Muscle layer of colon (tissue), 2 donors: ENCODE measurements around the gene MRPL19.
"Not testable (repeated sequence)": the region's sequence is repeated elsewhere in the genome, so short reads cannot be mapped to it uniquely, and the experiment has no call there.

Source experiments
- H3K27ac ChIP-seq: one replicate; pipeline ENCODE4 v1.7.0; 2013; ENCODE audit warnings: low read depth, mild to moderate bottlenecking, low read length, moderate library complexity
- H3K27me3 ChIP-seq, 2 donors: one replicate each; pipeline ENCODE4 v1.7.0; 2013; ENCODE audit warnings: low read length in 2 of 2, mild to moderate bottlenecking in 2 of 2; ENCODE audit not compliant: insufficient read depth in 2 of 2, control insufficient read depth in 1 of 2
- H3K36me3 ChIP-seq: one replicate; pipeline ENCODE4 v1.7.0; 2013; ENCODE audit warnings: mild to moderate bottlenecking, low read length; ENCODE audit not compliant: insufficient read depth
- H3K4me1 ChIP-seq: one replicate; pipeline ENCODE4 v1.7.0; 2013; ENCODE audit warnings: mild to moderate bottlenecking, low read length; ENCODE audit not compliant: insufficient read depth
- H3K4me3 ChIP-seq, 2 donors: one replicate each; pipeline ENCODE4 v1.7.0; 2013; ENCODE audit warnings: low read length in 2 of 2, low read depth in 1 of 2, mild to moderate bottlenecking in 1 of 2, moderate library complexity in 1 of 2
- H3K9ac ChIP-seq: one replicate; pipeline ENCODE4 v1.7.0; 2013; ENCODE audit warnings: low read length
- H3K9me3 ChIP-seq: one replicate; pipeline ENCODE4 v1.7.0; 2013; ENCODE audit warnings: mild to moderate bottlenecking, low read length
- donor health status: abdominal sarcoma.
- donor health status: Adenocarcinoma of cecum.

MRPL19 gene

GRCh38 chr2:75641587-75641986 is 5.0 kb upstream of the MRPL19 start:
- H3K9me3 ChIP-seq, result no peaks in the 10 kb centered on the region
- H3K36me3 ChIP-seq, result no peaks in the 10 kb centered on the region
- no peak overlapping the region for H3K27ac ChIP-seq
- H3K4me3 ChIP-seq, result no peak overlapping the region
- no peak overlapping the region for H3K9ac ChIP-seq
- no peaks in the 10 kb centered on the region for H3K27me3 ChIP-seq
- H3K4me1 ChIP-seq, result peaks cover 6% of the 10 kb centered on the region

- H3K9ac ChIP-seq, result no peak overlapping the region
- H3K4me3 ChIP-seq, result no peak overlapping the region
- H3K27ac ChIP-seq, result no peak overlapping the region
- H3K4me1 ChIP-seq, result peaks cover 10% of the 10 kb centered on the region
- H3K27me3 ChIP-seq, result no peaks in the 10 kb centered on the region
- H3K36me3 ChIP-seq, result no peaks in the 10 kb centered on the region
- H3K9me3 ChIP-seq, result no peaks in the 10 kb centered on the region
Observed at GRCh38 chr2:75643980-75644379, 2.6 kb upstream of the MRPL19 start.

- Histone ChIP-seq H3K4me1 (peaks cover 7% of the 10 kb centered on the region), H3K27ac (no peak overlapping the region), H3K27me3 (no peaks in the 10 kb centered on the region), H3K9ac (no peak overlapping the region), H3K36me3 (peaks cover 3% of the 10 kb centered on the region), H3K9me3 (no peaks in the 10 kb centered on the region), H3K4me3 (peak overlapping the region in 1 of 2 donors; percentile 94)
Observed at GRCh38 chr2:75645643-75646042, 940 bp upstream of the MRPL19 start.

GRCh38 chr2:75646090-75646582 is 447 bp upstream of the MRPL19 start:
- H3K4me3 ChIP-seq, result peak overlapping the region; percentile 93 to 94
- H3K9ac ChIP-seq, result peak overlapping the region; percentile 64
- no peaks in the 10 kb centered on the region for H3K27me3 ChIP-seq
- H3K36me3 ChIP-seq, result peaks cover 8% of the 10 kb centered on the region
- H3K27ac ChIP-seq, result peak overlapping the region; percentile 81
- no peaks in the 10 kb centered on the region for H3K9me3 ChIP-seq
- H3K4me1 ChIP-seq, result peaks cover 4% of the 10 kb centered on the region

- H3K9ac ChIP-seq, result peak overlapping the region; percentile 64
- H3K4me3 ChIP-seq, result no peak overlapping the region
- H3K9me3 ChIP-seq, result no peaks in the 10 kb centered on the region
- H3K27me3 ChIP-seq, result no peaks in the 10 kb centered on the region
- H3K27ac ChIP-seq, result no peak overlapping the region
- H3K4me1 ChIP-seq, result peaks cover 4% of the 10 kb centered on the region
- peaks cover 20% of the 10 kb centered on the region for H3K36me3 ChIP-seq
Observed at GRCh38 chr2:75647771-75648170, 1.2 kb downstream of the MRPL19 start.

GRCh38 chr2:75654012-75654411 is 7.4 kb downstream of the MRPL19 start:
- Histone ChIP-seq H3K27ac (no peak overlapping the region), H3K9ac (no peak overlapping the region), H3K9me3 (no peaks in the 10 kb centered on the region), H3K27me3 (no peaks in the 10 kb centered on the region), H3K36me3 (peaks cover 61% of the 10 kb centered on the region), H3K4me3 (no peak overlapping the region), H3K4me1 (no peaks in the 10 kb centered on the region)

- Histone ChIP-seq H3K27ac (no peak overlapping the region), H3K4me1 (no peaks in the 10 kb centered on the region), H3K9me3 (no peaks in the 10 kb centered on the region), H3K27me3 (no peaks in the 10 kb centered on the region), H3K9ac (no peak overlapping the region), H3K36me3 (peaks cover 66% of the 10 kb centered on the region), H3K4me3 (no peak overlapping the region)
Observed at GRCh38 chr2:75655861-75656260, 9.3 kb downstream of the MRPL19 start.

- peaks cover 63% of the 10 kb centered on the region for H3K36me3 ChIP-seq
Observed at GRCh38 chr2:75656563-75656962, 10.0 kb downstream of the MRPL19 start.

GRCh38 chr2:75657798-75658197 is 11.2 kb downstream of the MRPL19 start:
- Histone ChIP-seq H3K27ac (no peak overlapping the region), H3K4me1 (no peaks in the 10 kb centered on the region), H3K9me3 (no peaks in the 10 kb centered on the region), H3K9ac (no peak overlapping the region), H3K4me3 (no peak overlapping the region), H3K36me3 (peaks cover 58% of the 10 kb centered on the region), H3K27me3 (no peaks in the 10 kb centered on the region)

More at GRCh38 chr2:75656563-75656962, 10.0 kb downstream of the MRPL19 start:
- Histone ChIP-seq H3K4me3 (no peak overlapping the region), H3K4me1 (no peaks in the 10 kb centered on the region), H3K27me3 (no peaks in the 10 kb centered on the region), H3K9ac (no peak overlapping the region), H3K9me3 (no peaks in the 10 kb centered on the region), H3K27ac (no peak overlapping the region)

- no peak overlapping the region for H3K9ac ChIP-seq
Observed at GRCh38 chr2:75666911-75667310, 20.3 kb downstream of the MRPL19 start.

GRCh38 chr2:75667884-75668283 is 21.3 kb downstream of the MRPL19 start:
- Histone ChIP-seq H3K4me3 (no peak overlapping the region), H3K4me1 (no peaks in the 10 kb centered on the region), H3K9me3 (no peaks in the 10 kb centered on the region), H3K27ac (no peak overlapping the region), H3K9ac (no peak overlapping the region), H3K36me3 (peaks cover 24% of the 10 kb centered on the region), H3K27me3 (no peaks in the 10 kb centered on the region)

More at GRCh38 chr2:75666911-75667310, 20.3 kb downstream of the MRPL19 start:
- no peak overlapping the region for H3K27ac ChIP-seq
- H3K4me1 ChIP-seq, result no peaks in the 10 kb centered on the region
- H3K27me3 ChIP-seq, result no peaks in the 10 kb centered on the region
- H3K4me3 ChIP-seq, result no peak overlapping the region
- H3K36me3 ChIP-seq, result peaks cover 17% of the 10 kb centered on the region
- H3K9me3 ChIP-seq, result no peaks in the 10 kb centered on the region

GRCh38 chr2:75675423-75675822 is 28.8 kb downstream of the MRPL19 start:
- H3K27ac ChIP-seq, H3K4me1 ChIP-seq, H3K9ac ChIP-seq, H3K9me3 ChIP-seq, H3K4me3 ChIP-seq, H3K27me3 ChIP-seq: not testable (repeated sequence)
- peaks cover 29% of the 10 kb centered on the region for H3K36me3 ChIP-seq
